Non-pigmented ciliary epithelial cell (primary cell): ENCODE measurements around the gene EFCAB11.

ENCODE experiments used
- DNase-seq: peaks from one replicate; pipeline ENCODE4 v3.0.0-alpha.2; 2010; ENCODE audit warnings: low read depth

EFCAB11 gene

GRCh38 chr14:89813617-89814031 is 140.9 kb downstream of the EFCAB11 start:
- DNase-seq: peak; percentile 80

GRCh38 chr14:89811954-89812575 is 142.5 kb downstream of the EFCAB11 start:
- no peak for DNase-seq

GRCh38 chr14:89810101-89810500 is 144.4 kb downstream of the EFCAB11 start:
- no peak for DNase-seq

- DNase-seq: no peak
Observed at GRCh38 chr14:89807892-89808291, 146.6 kb downstream of the EFCAB11 start.

GRCh38 chr14:89807151-89807550 is 147.4 kb downstream of the EFCAB11 start:
- no peak for DNase-seq

- no peak for DNase-seq
Observed at GRCh38 chr14:89806451-89806850, 148.1 kb downstream of the EFCAB11 start.

GRCh38 chr14:89805501-89805900 is 149.0 kb downstream of the EFCAB11 start:
- no peak for DNase-seq

GRCh38 chr14:89803542-89803941 is 151.0 kb downstream of the EFCAB11 start:
- DNase-seq: no peak

GRCh38 chr14:89801136-89801535 is 153.4 kb downstream of the EFCAB11 start:
- no peak for DNase-seq

- no peak for DNase-seq
Observed at GRCh38 chr14:89798212-89798773, 156.2 kb downstream of the EFCAB11 start.

GRCh38 chr14:89797148-89797547 is 157.4 kb downstream of the EFCAB11 start:
- DNase-seq: no peak

- no peak for DNase-seq
Observed at GRCh38 chr14:89794096-89794495, 160.4 kb downstream of the EFCAB11 start.

- no peak for DNase-seq
Observed at GRCh38 chr14:89793367-89793716, 161.2 kb downstream of the EFCAB11 start.

GRCh38 chr14:89792489-89793366 is 161.8 kb downstream of the EFCAB11 start:
- no peak for DNase-seq

GRCh38 chr14:89787525-89787924 is 167.0 kb downstream of the EFCAB11 start:
- no peak for DNase-seq

- DNase-seq: no peak
Observed at GRCh38 chr14:89781046-89781445, 173.5 kb downstream of the EFCAB11 start.

- no peak for DNase-seq
Observed at GRCh38 chr14:89779707-89780106, 174.8 kb downstream of the EFCAB11 start.

- DNase-seq: no peak
Observed at GRCh38 chr14:89775946-89776345, 178.6 kb downstream of the EFCAB11 start.

- no peak for DNase-seq
Observed at GRCh38 chr14:89775151-89775550, 179.4 kb downstream of the EFCAB11 start.

GRCh38 chr14:89773644-89774316 is 180.8 kb downstream of the EFCAB11 start:
- DNase-seq: no peak

GRCh38 chr14:89773151-89773550 is 181.4 kb downstream of the EFCAB11 start:
- DNase-seq: no peak

GRCh38 chr14:89771251-89771650 is 183.3 kb downstream of the EFCAB11 start:
- DNase-seq: no peak

GRCh38 chr14:89767861-89768268 is 186.7 kb downstream of the EFCAB11 start:
- DNase-seq: no peak
